Mucosa of rectum (tissue), 2 donors: ENCODE measurements around the gene KCNJ4.

Experiments used
- H3K27ac ChIP-seq, 2 donors: one replicate each; pipeline ENCODE4 v1.7.0; 2013; ENCODE audit warnings: inconsistent platforms in 2 of 2, low read depth in 2 of 2, low read length in 2 of 2
- H3K27me3 ChIP-seq, 2 donors: one replicate each; pipeline ENCODE4 v1.7.0; 2013; ENCODE audit warnings: low read length in 2 of 2; ENCODE audit not compliant: control insufficient read depth in 2 of 2, insufficient read depth in 2 of 2
- H3K36me3 ChIP-seq, 2 donors: one replicate each; pipeline ENCODE4 v1.7.0; 2013; ENCODE audit warnings: low read length in 2 of 2; ENCODE audit not compliant: control insufficient read depth in 2 of 2, insufficient read depth in 2 of 2
- H3K4me1 ChIP-seq, 2 donors: one replicate each; pipeline ENCODE4 v1.7.0; 2013; ENCODE audit warnings: low read length in 2 of 2, mild to moderate bottlenecking in 1 of 2; ENCODE audit not compliant: control insufficient read depth in 2 of 2, insufficient read depth in 2 of 2
- H3K4me3 ChIP-seq, 2 donors: one replicate each; pipeline ENCODE4 v1.7.0; 2013; ENCODE audit warnings: low read length in 2 of 2
- H3K9ac ChIP-seq, 2 donors: one replicate each; pipeline ENCODE4 v1.7.0; 2013; ENCODE audit warnings: low read length in 2 of 2, low read depth in 1 of 2, mild to moderate bottlenecking in 1 of 2
- H3K9me3 ChIP-seq, 2 donors: one replicate each; pipeline ENCODE4 v1.7.0; 2013; ENCODE audit warnings: low read length in 2 of 2; ENCODE audit not compliant: control insufficient read depth in 2 of 2
- donor health status: healthy.
- donor health status: Normal muscosa, but diverticular disease.

KCNJ4 gene

GRCh38 chr22:38455076-38455529 is at the start of gene KCNJ4:
TSS of gene KCNJ4 (minus strand) at chr22:38455199. CDS start at chr22:38428132, 27,067 bp downstream.
- Histone ChIP-seq H3K4me1 (peaks cover 3 to 6% of the 10 kb centered on the region in 2 donors), H3K36me3 (no peaks in the 10 kb centered on the region), H3K4me3 (peak within 1 kb of the TSS in 1 of 2 donors; percentile 43), H3K9ac (no peak within 1 kb of the TSS), H3K9me3 (no peaks in the 10 kb centered on the region), H3K27me3 (peaks cover 54 to 56% of the 10 kb centered on the region in 2 donors), H3K27ac (no peak within 1 kb of the TSS)

GRCh38 chr22:38503021-38503420 is 48.0 kb upstream of the KCNJ4 start:
- Histone ChIP-seq H3K4me3 (peak overlapping the region in 1 of 2 donors; percentile 95), H3K36me3 (peaks cover 35 to 37% of the 10 kb centered on the region in 2 donors), H3K27ac (no peak overlapping the region), H3K9me3 (no peaks in the 10 kb centered on the region), H3K4me1 (peaks cover 13 to 24% of the 10 kb centered on the region in 2 donors), H3K27me3 (no peaks in the 10 kb centered on the region), H3K9ac (peak overlapping the region in 1 of 2 donors; percentile 18)

GRCh38 chr22:38501797-38502672 is 47.0 kb upstream of the KCNJ4 start:
- peaks cover 13 to 23% of the 10 kb centered on the region in 2 donors for H3K4me1 ChIP-seq
- no peaks in the 10 kb centered on the region for H3K9me3 ChIP-seq
- H3K27ac ChIP-seq: no peak overlapping the region
- H3K9ac ChIP-seq: no peak overlapping the region
- H3K27me3 ChIP-seq: no peaks in the 10 kb centered on the region
- no peak overlapping the region for H3K4me3 ChIP-seq
- H3K36me3 ChIP-seq: peaks cover 40 to 43% of the 10 kb centered on the region in 2 donors

GRCh38 chr22:38497869-38498268 is 42.9 kb upstream of the KCNJ4 start:
- H3K36me3 ChIP-seq: peaks cover 75 to 78% of the 10 kb centered on the region in 2 donors
- no peak overlapping the region for H3K9ac ChIP-seq
- no peak overlapping the region for H3K4me3 ChIP-seq
- H3K27ac ChIP-seq: no peak overlapping the region
- peaks cover 4 to 11% of the 10 kb centered on the region in 2 donors for H3K4me1 ChIP-seq
- H3K27me3 ChIP-seq: no peaks in the 10 kb centered on the region
- no peaks in the 10 kb centered on the region for H3K9me3 ChIP-seq

GRCh38 chr22:38494939-38495338 is 39.9 kb upstream of the KCNJ4 start:
- Histone ChIP-seq H3K27ac (no peak overlapping the region), H3K9ac (no peak overlapping the region), H3K4me1 (peaks cover 2 to 5% of the 10 kb centered on the region in 2 donors), H3K9me3 (no peaks in the 10 kb centered on the region), H3K27me3 (no peaks in the 10 kb centered on the region), H3K36me3 (peaks cover 88 to 89% of the 10 kb centered on the region in 2 donors), H3K4me3 (no peak overlapping the region)

- Histone ChIP-seq H3K9ac (no peak overlapping the region), H3K9me3 (no peaks in the 10 kb centered on the region), H3K27ac (no peak overlapping the region), H3K27me3 (no peaks in the 10 kb centered on the region), H3K4me1 (peaks cover 2 to 5% of the 10 kb centered on the region in 2 donors), H3K4me3 (no peak overlapping the region), H3K36me3 (peaks cover 89 to 91% of the 10 kb centered on the region in 2 donors)
These were observed 39.5 kb upstream of the KCNJ4 start for GRCh38 chr22:38494498-38494897.

- H3K4me1 ChIP-seq: peaks cover 2 to 5% of the 10 kb centered on the region in 2 donors
- no peaks in the 10 kb centered on the region for H3K27me3 ChIP-seq
- H3K36me3 ChIP-seq: peaks cover 87 to 90% of the 10 kb centered on the region in 2 donors
- H3K9me3 ChIP-seq: no peaks in the 10 kb centered on the region
- peak overlapping the region in 1 of 2 donors; percentile 13 for H3K27ac ChIP-seq
- H3K9ac ChIP-seq: no peak overlapping the region
- H3K4me3 ChIP-seq: no peak overlapping the region
These were observed 36.8 kb upstream of the KCNJ4 start for GRCh38 chr22:38491707-38492348.

- no peak overlapping the region for H3K4me3 ChIP-seq
- no peaks in the 10 kb centered on the region for H3K9me3 ChIP-seq
- H3K4me1 ChIP-seq: peaks cover 2 to 5% of the 10 kb centered on the region in 2 donors
- H3K9ac ChIP-seq: no peak overlapping the region
- H3K27ac ChIP-seq: peak overlapping the region in 1 of 2 donors; percentile 10
- H3K36me3 ChIP-seq: peaks cover 88 to 90% of the 10 kb centered on the region in 2 donors
- no peaks in the 10 kb centered on the region for H3K27me3 ChIP-seq
These were observed 35.9 kb upstream of the KCNJ4 start for GRCh38 chr22:38490915-38491314.

GRCh38 chr22:38490475-38490874 is 35.5 kb upstream of the KCNJ4 start:
- Histone ChIP-seq H3K27me3 (no peaks in the 10 kb centered on the region), H3K4me3 (no peak overlapping the region), H3K9ac (no peak overlapping the region), H3K36me3 (peaks cover 86 to 89% of the 10 kb centered on the region in 2 donors), H3K9me3 (no peaks in the 10 kb centered on the region), H3K27ac (peak overlapping the region in 1 of 2 donors; percentile 10), H3K4me1 (peaks cover 2 to 5% of the 10 kb centered on the region in 2 donors)
